ENCODE measurements around the gene ZNF491. TPM values are rescaled to one million over a fixed set of nuclear protein-coding genes. Genes with fewer than 3 reads are reported as not detected.

Gene ZNF491
- total and polyA plus RNA-seq, 2 experiments from 2014 or later: 3.9 to 5.1 TPM

DNA sequence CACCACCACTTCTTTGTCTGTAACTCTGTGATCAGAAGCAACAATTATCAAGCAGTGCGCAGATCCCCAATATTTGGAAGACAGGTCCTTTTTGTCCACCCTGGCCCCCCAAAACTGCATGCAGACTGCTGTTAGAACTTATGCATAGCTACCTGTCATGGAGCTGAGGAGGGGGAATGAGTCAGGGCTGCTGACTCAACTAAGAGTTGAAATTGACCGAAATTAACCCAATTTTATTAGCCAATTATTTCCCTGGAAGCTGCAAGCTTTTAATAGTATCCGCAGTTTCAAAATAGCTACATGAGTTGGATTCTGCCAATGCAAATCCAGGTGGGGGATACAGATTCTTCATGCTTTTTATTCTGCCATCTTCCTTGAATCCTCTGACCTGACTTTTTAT is 14.0 kb upstream of the ZNF491 start:
- Histone ChIP-seq H3K4me1 (ENCODE audit: low read depth) (no peaks in the 10 kb centered on the region), H3K27me3 (no peaks in the 10 kb centered on the region), H3K4me3 (no peak overlapping the region), H3K9me3 (ENCODE audit: low read depth) (peaks cover 4% of the 10 kb centered on the region), H3K36me3 (peaks cover 8% of the 10 kb centered on the region), H3K27ac (no peak overlapping the region)
- TF ChIP-seq, protein P1, sequence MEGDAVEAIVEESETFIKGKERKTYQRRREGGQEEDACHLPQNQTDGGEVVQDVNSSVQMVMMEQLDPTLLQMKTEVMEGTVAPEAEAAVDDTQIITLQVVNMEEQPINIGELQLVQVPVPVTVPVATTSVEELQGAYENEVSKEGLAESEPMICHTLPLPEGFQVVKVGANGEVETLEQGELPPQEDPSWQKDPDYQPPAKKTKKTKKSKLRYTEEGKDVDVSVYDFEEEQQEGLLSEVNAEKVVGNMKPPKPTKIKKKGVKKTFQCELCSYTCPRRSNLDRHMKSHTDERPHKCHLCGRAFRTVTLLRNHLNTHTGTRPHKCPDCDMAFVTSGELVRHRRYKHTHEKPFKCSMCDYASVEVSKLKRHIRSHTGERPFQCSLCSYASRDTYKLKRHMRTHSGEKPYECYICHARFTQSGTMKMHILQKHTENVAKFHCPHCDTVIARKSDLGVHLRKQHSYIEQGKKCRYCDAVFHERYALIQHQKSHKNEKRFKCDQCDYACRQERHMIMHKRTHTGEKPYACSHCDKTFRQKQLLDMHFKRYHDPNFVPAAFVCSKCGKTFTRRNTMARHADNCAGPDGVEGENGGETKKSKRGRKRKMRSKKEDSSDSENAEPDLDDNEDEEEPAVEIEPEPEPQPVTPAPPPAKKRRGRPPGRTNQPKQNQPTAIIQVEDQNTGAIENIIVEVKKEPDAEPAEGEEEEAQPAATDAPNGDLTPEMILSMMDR (IDR thresholded peaks at IDR 0.05; ENCODE audit: low read depth, low read length): no peak
- DNase-seq (ENCODE audit: low read depth in 1 of 2, low spot score in 1 of 2): no peak

GRCh38 chr19:11787536-11787935 is 10.8 kb upstream of the ZNF491 start:
- Histone ChIP-seq H3K4me3 (no peak overlapping the region), H3K27me3 (no peaks in the 10 kb centered on the region), H3K27ac (no peak overlapping the region), H3K9me3 (ENCODE audit: low read depth) (no peaks in the 10 kb centered on the region), H3K36me3 (no peaks in the 10 kb centered on the region), H3K4me1 (ENCODE audit: low read depth) (no peaks in the 10 kb centered on the region)
- no peak for DNase-seq (ENCODE audit: low read depth in 1 of 2, low spot score in 1 of 2)
- TF ChIP-seq, protein P1 (IDR thresholded peaks at IDR 0.05; ENCODE audit: low read depth, low read length): no peak

DNA sequence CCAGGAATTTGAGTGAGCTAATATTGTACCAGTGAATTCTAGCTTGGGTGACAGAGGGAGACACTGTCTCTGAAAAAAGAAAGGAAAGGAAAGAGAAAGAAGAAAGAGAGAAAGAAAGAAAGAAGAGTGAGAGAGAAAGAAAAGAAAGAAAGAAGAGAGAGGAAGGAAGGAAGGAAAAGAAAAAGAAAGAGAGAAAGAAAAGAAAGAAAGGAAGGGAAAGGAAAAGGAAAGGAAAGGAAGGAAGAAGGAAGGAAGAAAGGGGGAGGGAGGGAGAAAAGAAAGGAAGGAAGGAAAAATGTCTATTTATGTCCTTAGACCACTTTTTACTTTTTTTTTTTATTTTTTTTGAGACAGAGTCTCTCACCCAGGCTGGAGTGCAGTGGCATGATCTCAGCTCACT is 5.4 kb upstream of the ZNF491 start:
- no peak for DNase-seq (ENCODE audit: low read depth in 1 of 2, low spot score in 1 of 2)
- Histone ChIP-seq H3K4me3 (no peak overlapping the region), H3K36me3 (no peaks in the 10 kb centered on the region), H3K4me1 (ENCODE audit: low read depth) (peaks cover 4% of the 10 kb centered on the region), H3K27me3 (peaks cover 20% of the 10 kb centered on the region), H3K27ac (no peak overlapping the region), H3K9me3 (ENCODE audit: low read depth) (no peaks in the 10 kb centered on the region)
- TF ChIP-seq, protein P1 (IDR thresholded peaks at IDR 0.05; ENCODE audit: low read depth, low read length): no peak

DNA sequence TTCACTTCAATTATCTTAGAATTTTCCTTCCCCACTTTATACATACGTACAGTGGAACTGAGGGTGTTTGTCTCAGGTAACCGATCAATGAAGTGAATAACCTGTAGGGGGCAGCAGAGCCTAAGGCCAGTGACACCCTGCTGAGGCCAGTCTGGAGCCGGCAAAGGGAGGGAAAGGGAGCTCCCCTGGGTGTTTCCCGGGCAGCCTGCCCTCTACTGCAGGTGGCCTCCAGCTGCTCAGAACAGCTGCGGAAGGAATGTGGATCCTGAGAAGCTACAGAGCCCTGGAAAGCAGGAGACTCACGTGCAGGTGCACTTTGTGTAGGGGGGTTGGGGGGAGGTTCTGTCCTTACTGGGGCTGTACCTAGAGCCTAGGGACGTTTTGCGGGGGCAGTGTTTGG is 832 bp upstream of the ZNF491 start:
- Histone ChIP-seq H3K36me3 (no peaks in the 10 kb centered on the region), H3K27ac (no peak overlapping the region), H3K4me1 (ENCODE audit: low read depth) (peaks cover 10% of the 10 kb centered on the region), H3K9me3 (ENCODE audit: low read depth) (no peaks in the 10 kb centered on the region), H3K4me3 (no peak overlapping the region), H3K27me3 (peaks cover 20% of the 10 kb centered on the region)
- DNase-seq (ENCODE audit: low read depth in 1 of 2, low spot score in 1 of 2): peak; percentile 94 to 95
- TF ChIP-seq, protein P1 (IDR thresholded peaks at IDR 0.05; ENCODE audit: low read depth, low read length): peak; percentile 85

DNA sequence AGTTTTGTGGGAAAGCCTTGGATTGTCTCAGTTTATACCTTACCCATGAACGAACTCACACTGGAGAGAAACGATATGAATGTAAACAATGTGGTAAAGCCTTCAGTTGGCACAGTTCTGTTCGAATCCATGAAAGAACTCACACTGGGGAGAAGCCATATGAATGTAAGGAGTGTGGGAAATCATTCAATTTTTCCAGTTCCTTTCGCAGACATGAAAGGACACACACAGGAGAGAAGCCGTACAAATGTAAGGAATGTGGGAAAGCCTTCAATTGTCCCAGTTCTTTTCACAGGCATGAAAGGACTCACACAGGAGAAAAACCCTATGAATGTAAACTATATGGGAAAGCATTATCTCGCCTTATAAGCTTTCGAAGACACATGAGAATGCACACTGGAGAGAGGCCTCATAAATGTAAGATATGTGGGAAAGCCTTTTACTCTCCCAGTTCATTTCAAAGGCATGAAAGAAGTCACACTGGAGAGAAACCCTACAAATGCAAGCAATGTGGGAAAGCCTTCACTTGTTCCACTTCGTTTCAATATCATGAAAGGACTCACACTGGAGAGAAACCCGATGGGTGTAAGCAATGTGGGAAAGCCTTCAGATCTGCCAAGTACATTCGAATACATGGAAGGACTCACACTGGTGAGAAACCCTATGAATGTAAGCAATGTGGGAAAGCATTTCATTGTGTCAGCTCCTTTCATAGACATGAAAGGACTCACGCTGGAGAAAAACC is 8.2 kb downstream of the ZNF491 start:
- no peak for DNase-seq (ENCODE audit: low read depth in 1 of 2, low spot score in 1 of 2)
- no peaks in the 10 kb centered on the region for H3K36me3 ChIP-seq
- H3K4me1 ChIP-seq (ENCODE audit: low read depth): no peaks in the 10 kb centered on the region
- no peak overlapping the region for H3K4me3 ChIP-seq
- TF ChIP-seq, protein P1 (IDR thresholded peaks at IDR 0.05; ENCODE audit: low read depth, low read length): no peak
- no peak overlapping the region for H3K27ac ChIP-seq
- H3K27me3 ChIP-seq: no peaks in the 10 kb centered on the region
- no peaks in the 10 kb centered on the region for H3K9me3 ChIP-seq (ENCODE audit: low read depth)

Measured in cardiac muscle cell (in vitro differentiated cells and primary cell).